ENCODE data around the gene ARSB.

- TF ChIP-seq CTCF (IDR thresholded peaks at IDR 0.05; ENCODE audit: insufficient read depth, low read length): no peak
- no peak for TF ChIP-seq GABPA (IDR thresholded peaks at IDR 0.05; ENCODE audit: low read depth)
- TF ChIP-seq POLR2AphosphoS5 (IDR thresholded peaks at IDR 0.05; ENCODE audit: low read depth): no peak
Measured at GRCh38 chr5:78908173-78909061, 76.7 kb downstream of the ARSB start.
